NCI-H69 (cell line): ENCODE results near the gene DNAH11.
A peak's percentile ranks its signal among the peaks of the same experiment; 100 is the strongest.
"Not testable (repeated sequence)": the region's sequence is repeated elsewhere in the genome, so short reads cannot be mapped to it uniquely, and the experiment has no call there.

Experiments used
- DNase-seq: peaks from one replicate; lab custom pipeline; 2025; lab: John Stamatoyannopoulos, UW

DNAH11 gene

GRCh38 chr7:21887779-21888178 is 344.9 kb downstream of the DNAH11 start:
- DNase-seq: no peak

DNA sequence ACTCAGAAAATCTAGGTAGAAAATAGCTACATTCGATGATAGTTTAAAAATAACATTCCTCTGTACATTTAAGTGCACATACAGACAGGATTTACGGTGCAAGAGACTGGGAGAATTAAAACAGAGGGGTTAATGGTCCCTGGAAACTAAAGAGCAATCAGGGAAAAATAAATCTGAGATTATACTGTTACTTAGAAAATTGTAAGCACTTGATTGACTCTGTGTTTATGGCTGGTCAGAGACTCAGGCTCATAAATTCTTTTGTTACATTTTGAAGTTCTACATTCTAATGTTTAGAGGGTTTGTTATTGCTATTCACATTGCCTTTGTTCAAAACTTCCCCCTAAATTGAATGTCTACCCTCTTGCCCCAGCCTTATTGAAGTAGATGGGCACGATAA is 348.5 kb downstream of the DNAH11 start:
- DNase-seq: no peak

DNA sequence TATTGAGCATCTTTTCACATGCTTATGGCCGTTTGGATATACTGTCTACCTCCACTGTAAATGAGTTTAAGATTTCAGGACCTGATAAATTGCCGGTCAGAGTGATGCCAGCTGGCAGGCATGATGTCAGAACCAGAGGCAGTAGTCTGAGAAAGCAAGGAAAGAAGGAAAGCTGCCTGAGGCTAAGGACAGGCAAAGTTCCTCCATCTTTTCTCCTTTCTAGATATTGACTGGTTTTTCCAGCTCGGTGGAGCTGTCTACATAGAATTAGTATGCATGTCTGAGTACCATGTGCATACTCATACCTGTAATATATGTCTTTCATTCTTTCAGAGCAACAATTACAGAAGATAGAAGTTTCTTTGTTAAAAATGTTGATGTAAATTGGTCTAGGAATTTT is 350.6 kb downstream of the DNAH11 start:
- no peak for DNase-seq

- no peak for DNase-seq
Measured at GRCh38 chr7:21898265-21898930, 355.6 kb downstream of the DNAH11 start.

- no peak for DNase-seq
Measured at GRCh38 chr7:21902240-21902639, 359.4 kb downstream of the DNAH11 start.

GRCh38 chr7:21903020-21903786 is 360.4 kb downstream of the DNAH11 start:
- no peak for DNase-seq

DNA sequence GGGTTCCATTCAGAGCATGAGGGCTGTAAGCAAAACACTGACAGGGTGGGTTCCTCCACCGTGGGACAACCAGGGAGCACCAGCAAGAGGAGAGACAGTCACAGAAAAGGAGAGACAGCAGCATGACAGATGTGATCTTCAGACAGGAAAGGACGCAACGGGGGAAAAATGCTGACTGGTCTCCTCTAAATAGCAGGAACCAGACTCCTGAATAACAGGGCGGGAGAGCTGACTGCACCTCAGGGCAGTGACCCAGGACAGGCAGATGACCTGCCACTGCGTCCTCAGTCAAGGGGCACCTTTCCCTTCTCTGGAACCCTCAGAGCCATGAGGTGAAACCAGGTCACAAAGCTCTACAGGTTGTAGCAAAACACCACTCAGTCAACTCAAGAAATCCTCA is 365.9 kb downstream of the DNAH11 start:
- DNase-seq: no peak

DNA sequence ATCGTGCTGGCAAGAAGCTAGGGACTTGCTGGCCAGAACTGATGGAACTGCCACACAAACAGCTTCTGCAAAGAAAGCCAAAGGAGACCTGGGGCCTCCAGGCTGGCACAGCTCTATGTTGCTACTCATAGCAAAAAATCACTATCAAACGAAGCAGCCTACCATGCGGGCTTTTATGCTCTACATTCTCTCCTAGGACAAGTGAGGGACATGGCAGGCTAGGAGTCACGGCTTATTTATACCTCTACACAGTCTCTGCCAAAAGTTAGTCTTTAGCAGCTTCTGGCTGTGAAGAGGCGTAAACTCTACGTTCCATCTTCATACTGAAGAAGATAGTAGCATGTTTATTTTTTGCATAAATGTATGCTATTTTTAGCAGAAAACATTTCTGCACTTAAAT is 367.4 kb downstream of the DNAH11 start:
- no peak for DNase-seq

- DNase-seq: no peak
Measured at GRCh38 chr7:21911341-21911875, 368.6 kb downstream of the DNAH11 start.

- DNase-seq: no peak
Measured at GRCh38 chr7:21912305-21912704, 369.5 kb downstream of the DNAH11 start.

GRCh38 chr7:21912931-21913780 is 370.3 kb downstream of the DNAH11 start:
- peak; percentile 14 for DNase-seq

- peak; percentile 47 for DNase-seq
Measured at GRCh38 chr7:21914671-21915070, 371.8 kb downstream of the DNAH11 start.

DNA sequence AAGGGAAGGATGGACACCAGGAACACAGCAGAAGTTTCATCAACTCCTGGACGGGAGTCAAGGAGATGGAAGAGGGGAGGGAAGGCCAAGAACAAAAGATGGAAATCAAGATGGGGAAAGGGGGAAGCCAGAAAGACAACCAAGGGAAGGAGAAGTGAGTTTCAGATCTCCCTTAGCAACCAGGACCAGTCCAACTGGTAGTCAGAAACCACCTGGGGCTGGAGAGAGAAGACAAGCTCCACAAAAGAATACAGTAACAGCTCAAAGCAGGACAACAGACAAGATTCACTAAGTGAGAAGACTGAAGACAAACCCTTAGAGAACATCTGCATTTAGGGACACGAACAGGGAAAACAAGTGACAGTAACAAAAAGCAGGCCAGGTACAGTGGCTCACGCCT is 372.3 kb downstream of the DNAH11 start:
- DNase-seq: no peak

GRCh38 chr7:21916176-21916575 is 373.3 kb downstream of the DNAH11 start:
- no peak for DNase-seq

GRCh38 chr7:21916629-21917028 is 373.8 kb downstream of the DNAH11 start:
- DNase-seq: no peak

- DNase-seq: no peak
Measured at GRCh38 chr7:21918216-21918615, 375.4 kb downstream of the DNAH11 start.

DNA sequence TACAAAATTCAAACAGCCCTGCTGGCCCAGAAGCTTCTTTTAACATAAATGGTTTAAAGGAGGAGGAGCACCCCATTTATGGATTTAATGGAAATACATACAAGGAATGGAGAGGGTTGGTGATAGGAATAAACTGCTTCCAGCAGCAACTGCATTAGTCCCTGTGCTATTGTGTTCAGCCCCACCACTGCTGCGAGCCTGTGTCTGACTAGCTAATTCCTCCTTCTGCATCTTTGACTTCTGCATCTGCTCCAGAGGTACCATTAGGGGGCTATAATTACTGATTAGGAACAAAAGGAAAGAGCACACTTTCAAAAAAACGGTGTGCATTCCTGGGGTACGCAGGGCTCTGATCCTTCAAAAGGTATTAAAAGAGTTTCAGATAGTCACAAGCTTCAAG is 378.1 kb downstream of the DNAH11 start:
- DNase-seq: peak; percentile 35

DNA sequence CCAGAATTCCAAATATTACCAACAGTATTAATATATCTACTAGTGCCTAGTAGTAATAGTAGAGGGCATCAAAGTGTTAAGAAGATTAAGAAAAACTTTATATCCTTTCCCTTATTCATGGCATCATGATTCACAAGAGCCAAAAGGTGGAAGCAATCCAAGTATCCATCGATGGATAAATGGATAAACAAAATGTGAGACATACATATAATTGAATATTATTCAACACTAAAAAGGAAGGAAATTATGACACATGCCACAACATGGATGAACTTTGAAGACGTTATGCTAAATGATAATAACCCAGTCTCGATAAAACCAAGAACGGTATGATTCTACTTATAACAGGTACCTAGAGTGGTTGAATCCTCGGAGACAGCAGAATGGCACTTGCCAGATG is 379.8 kb downstream of the DNAH11 start:
- DNase-seq: no peak

- peak; percentile 98 for DNase-seq
Measured at GRCh38 chr7:21923658-21924057, 380.8 kb downstream of the DNAH11 start.

DNA sequence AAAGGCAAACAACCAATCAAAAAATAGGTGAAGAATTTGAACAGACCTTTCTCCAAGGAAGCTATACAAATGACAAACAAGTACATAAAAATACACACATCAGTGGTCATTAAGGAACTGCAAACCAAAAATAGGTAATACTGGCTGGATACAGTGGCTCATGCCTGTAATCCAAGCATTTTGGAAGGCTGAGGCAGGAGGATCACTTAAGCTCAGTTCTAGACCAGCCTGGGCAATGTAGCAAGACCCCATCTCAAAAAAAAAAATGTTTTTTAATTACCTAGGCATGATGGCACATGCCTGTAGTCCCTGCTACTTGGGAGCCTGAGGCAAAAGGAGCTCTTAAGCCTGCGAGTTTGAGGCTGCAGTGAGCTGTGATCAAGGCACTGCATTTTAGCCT is 383.6 kb downstream of the DNAH11 start:
- peak; percentile 17 for DNase-seq

GRCh38 chr7:21927693-21928092 is 384.9 kb downstream of the DNAH11 start:
- DNase-seq: no peak

DNA sequence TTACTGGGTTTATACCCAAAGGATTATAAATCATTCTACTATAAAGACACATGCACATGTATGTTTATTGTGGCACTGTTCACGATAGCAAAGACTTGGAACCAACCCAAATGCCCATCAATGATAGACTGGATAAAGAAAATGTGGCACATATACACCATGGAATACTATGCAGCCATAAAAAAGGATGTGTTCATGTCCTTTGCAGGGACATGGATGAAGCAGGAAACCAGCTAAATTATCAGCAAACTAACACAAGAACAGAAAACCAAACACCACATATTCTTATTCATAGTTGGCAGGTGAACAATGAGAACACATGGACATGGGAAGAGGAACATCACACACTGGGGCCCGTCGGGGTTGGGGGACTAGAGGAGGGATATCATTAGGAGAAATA is 390.5 kb downstream of the DNAH11 start:
- not testable (repeated sequence) for DNase-seq

GRCh38 chr7:21934808-21935207 is 392.0 kb downstream of the DNAH11 start:
- no peak for DNase-seq
